HuH-7 (cell line): ENCODE data around the gene DGCR8.

Experiments used
- DNase-seq: peaks from one replicate; pipeline ENCODE4 v3.0.0; 2011; ENCODE audit warnings: low spot score

DGCR8 gene

GRCh38 chr22:20079745-20080444 lies at the start of gene DGCR8:
DGCR8 (plus strand) TSS chr22:20080241; CDS start chr22:20085964, 5,723 bp downstream.
- DNase-seq: peak; percentile 95

- no peak for DNase-seq
These were observed 48.2 kb upstream of the DGCR8 start for GRCh38 chr22:20031732-20032406.

- DNase-seq: no peak
These were observed 47.5 kb upstream of the DGCR8 start for GRCh38 chr22:20032407-20032991.

- DNase-seq: no peak
These were observed 46.9 kb upstream of the DGCR8 start for GRCh38 chr22:20033045-20033706.

GRCh38 chr22:20034143-20034542 lies 45.9 kb upstream of the DGCR8 start:
- no peak for DNase-seq

- no peak for DNase-seq
These were observed 44.5 kb upstream of the DGCR8 start for GRCh38 chr22:20035375-20036083.

GRCh38 chr22:20036084-20036482 lies 44.0 kb upstream of the DGCR8 start:
- no peak for DNase-seq

GRCh38 chr22:20036535-20037392 lies 43.3 kb upstream of the DGCR8 start:
- DNase-seq: no peak

- DNase-seq: no peak
These were observed 42.6 kb upstream of the DGCR8 start for GRCh38 chr22:20037419-20037818.

- no peak for DNase-seq
These were observed 41.5 kb upstream of the DGCR8 start for GRCh38 chr22:20038574-20038973.

- DNase-seq: no peak
These were observed 40.2 kb upstream of the DGCR8 start for GRCh38 chr22:20039683-20040325.

- DNase-seq: no peak
These were observed 39.5 kb upstream of the DGCR8 start for GRCh38 chr22:20040327-20041200.

- DNase-seq: no peak
These were observed 36.7 kb upstream of the DGCR8 start for GRCh38 chr22:20043057-20043996.

- no peak for DNase-seq
These were observed 36.1 kb upstream of the DGCR8 start for GRCh38 chr22:20043997-20044342.

- DNase-seq: no peak
These were observed 35.4 kb upstream of the DGCR8 start for GRCh38 chr22:20044495-20045151.

- no peak for DNase-seq
These were observed 33.3 kb upstream of the DGCR8 start for GRCh38 chr22:20046730-20047129.

- no peak for DNase-seq
These were observed 28.1 kb upstream of the DGCR8 start for GRCh38 chr22:20051927-20052308.
